GM12865 (cell line): ENCODE data around the gene IPO11.
A peak's percentile ranks its signal among the peaks of the same experiment; 100 is the strongest.

Source experiments
- DNase-seq: peaks from one replicate; pipeline ENCODE4 v3.0.0; 2010; ENCODE audit warnings: low read depth
- H3K4me3 ChIP-seq: 2 replicates; pipeline ENCODE4 v1.5.1; 2011; ENCODE audit warnings: mild to moderate bottlenecking, low read depth, low read length, control low read depth
- TF ChIP-seq, protein P1 (sequence below): IDR thresholded peaks from 2 replicates; pipeline ENCODE4 v1.5.1; 2011; ENCODE audit warnings: low read length, control low read depth, low read depth, inconsistent platforms; ENCODE audit not compliant: insufficient read depth; ENCODE audit errors: missing control alignments

IPO11 gene

DNA sequence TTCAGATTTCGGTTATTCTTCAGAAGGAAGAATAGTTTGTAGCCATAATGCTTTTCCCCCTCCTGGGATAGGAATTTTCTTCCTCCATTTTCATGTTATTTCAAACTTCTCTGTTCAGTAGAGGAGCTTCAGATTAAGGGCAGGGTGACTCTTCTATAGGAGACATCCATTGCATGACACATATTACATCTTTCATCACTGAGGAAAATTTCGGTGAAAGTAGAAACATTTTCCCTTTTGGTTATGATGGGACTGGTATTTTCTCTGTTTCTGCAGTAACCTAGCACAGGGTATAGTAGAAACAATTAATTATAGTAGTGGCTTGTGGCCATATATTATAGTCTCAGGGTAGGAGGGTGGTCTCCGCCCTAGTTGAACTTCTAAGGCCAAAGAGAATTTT is 1.1 kb downstream of the IPO11 start:
- TF ChIP-seq, protein P1, sequence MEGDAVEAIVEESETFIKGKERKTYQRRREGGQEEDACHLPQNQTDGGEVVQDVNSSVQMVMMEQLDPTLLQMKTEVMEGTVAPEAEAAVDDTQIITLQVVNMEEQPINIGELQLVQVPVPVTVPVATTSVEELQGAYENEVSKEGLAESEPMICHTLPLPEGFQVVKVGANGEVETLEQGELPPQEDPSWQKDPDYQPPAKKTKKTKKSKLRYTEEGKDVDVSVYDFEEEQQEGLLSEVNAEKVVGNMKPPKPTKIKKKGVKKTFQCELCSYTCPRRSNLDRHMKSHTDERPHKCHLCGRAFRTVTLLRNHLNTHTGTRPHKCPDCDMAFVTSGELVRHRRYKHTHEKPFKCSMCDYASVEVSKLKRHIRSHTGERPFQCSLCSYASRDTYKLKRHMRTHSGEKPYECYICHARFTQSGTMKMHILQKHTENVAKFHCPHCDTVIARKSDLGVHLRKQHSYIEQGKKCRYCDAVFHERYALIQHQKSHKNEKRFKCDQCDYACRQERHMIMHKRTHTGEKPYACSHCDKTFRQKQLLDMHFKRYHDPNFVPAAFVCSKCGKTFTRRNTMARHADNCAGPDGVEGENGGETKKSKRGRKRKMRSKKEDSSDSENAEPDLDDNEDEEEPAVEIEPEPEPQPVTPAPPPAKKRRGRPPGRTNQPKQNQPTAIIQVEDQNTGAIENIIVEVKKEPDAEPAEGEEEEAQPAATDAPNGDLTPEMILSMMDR: no peak

DNA sequence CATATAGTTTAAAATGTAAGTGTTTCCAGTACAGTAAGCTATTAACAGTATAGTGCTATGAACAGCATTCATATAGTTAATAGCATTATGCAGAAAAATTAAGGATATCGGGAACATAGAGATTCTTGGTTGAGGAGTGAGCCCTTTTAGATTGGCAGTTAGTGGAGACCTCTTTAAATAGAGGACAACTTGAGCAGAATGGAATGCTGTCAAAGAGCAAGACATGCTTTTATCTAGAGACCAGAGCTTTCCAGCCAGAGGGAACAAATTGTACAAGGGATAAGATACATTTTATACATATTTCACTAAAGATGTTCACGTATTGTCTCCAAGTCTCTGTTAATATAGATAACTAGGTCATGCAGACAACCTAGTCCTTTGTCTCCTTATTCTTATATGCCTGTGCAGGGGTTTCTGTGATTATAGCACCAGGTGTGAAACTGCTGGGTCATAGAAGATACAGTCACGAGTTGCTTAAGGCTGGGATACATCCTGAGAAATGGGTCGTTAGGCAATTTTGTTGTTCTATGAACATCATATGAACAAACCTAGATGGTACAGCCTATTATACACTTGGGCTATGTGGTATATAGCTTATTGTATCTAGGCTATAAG is 6.0 kb downstream of the IPO11 start:
- H3K4me3 ChIP-seq: no peak overlapping the region
- TF ChIP-seq, protein P1: no peak
- DNase-seq: no peak

More for the DNA sequence above, 1.1 kb downstream of the IPO11 start:
- DNase-seq: no peak
- H3K4me3 ChIP-seq: peak overlapping the region; percentile 88

DNA sequence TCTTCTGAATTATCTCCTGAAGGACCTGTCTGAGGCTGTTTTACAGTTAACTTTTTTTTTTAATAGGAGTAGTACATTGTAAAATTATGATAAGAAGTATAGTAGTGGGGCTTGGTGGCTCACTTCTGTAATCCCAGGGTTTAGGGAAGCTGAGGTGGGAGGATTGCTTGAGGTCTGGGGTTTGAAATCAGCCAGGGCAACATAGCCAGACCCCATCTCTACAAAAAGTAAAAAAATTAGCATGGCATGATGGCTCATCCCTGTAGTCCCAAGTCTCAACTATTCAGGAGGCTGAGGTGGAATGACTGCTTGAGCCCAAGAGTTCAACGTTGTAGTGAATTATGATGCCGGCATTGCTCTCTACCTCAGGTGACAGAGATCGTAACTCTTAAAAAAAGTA is 7.0 kb downstream of the IPO11 start:
- no peak for DNase-seq
- H3K4me3 ChIP-seq: no peak overlapping the region
- TF ChIP-seq, protein P1: no peak

DNA sequence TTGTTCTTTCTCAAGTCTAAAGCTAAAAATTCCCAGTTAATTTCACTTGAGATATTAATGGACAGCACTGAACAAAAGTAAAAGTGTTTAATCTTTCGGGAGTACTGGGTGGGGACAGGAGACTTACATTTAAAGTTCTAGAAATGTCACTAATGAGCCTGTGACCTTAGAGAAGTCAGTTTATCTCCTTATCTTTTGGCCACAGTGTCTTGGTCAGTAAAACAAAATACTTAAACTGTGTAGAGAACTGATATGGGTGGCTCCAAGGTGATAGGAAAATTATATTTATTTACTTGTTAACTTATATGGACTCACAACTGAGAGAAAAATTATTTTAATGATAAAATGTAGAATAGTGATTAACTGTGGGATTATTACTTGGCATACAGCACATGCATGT is 8.9 kb downstream of the IPO11 start:
- DNase-seq: no peak
- H3K4me3 ChIP-seq: no peak overlapping the region
- TF ChIP-seq, protein P1: no peak

DNA sequence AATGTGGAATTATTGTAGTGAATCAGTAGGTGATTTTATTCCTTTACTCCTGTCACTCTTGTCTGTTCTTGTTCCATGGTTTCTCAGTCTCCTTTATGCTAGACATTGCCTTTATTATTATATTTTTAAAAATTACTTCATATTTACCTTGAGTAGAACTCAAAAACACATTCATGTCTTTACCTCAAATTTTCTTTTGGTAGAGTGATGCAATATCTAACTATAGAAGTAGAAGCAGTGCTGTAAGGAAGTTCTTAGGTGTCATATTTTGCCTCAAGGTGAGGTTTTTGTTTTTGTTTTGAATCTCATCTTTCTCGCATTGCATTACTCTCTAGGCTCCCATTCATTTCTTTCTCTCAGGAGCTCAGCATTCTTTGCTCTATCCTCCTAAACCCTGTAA is 12.2 kb downstream of the IPO11 start:
- H3K4me3 ChIP-seq: no peak overlapping the region
- TF ChIP-seq, protein P1: no peak
- no peak for DNase-seq

DNA sequence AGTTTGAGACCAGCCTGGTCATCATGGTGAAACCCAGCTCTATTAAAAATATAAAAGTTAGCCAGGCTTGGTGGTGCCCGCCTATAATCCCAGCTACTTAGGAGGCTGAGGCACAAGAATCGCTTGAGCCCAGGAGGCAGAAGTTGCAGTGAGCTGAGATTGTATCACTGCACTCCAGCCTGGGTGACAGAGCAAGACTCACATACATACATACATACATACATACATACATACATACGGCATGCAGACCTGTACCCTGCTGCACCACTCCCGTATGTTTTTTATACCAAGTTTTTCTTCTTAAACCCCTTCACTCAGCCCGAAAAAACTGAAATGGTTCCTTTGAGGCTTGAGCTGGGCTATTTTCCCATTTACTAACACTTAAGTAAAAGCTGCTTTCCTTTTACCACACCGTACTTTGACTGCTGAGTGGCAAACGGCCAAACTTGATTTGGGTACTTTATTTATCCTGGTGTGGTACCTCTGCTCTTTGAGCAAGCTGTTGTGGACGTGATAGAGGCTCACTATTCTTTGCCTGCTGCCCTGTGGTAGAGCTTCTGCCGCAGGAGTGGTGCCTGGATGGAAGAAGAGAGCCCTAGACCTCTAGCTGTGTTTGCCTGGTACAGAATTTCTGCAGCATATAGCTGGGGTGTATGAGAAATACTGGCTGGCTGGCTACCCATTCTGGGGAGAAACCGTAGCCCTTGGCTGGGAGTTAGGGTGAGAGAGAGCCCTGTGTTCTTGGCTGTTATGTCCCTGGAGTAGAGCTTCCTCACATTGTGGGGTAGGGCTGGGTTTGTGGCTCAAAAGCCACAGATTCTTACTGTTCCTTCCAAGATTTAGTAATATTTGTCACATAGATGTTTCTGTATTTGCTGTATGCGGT is 19.4 kb downstream of the IPO11 start:
- TF ChIP-seq, protein P1: no peak
- DNase-seq: no peak
- no peak overlapping the region for H3K4me3 ChIP-seq
